Dendritic cell treated with granulocyte-macrophage colony-stimulating factor and Interleukin-4, amounts not matched to agents 40 ng/mL and 50 ng/mL, for 4 days (primary cell): ENCODE data around the gene TMEM186.
"Not testable (repeated sequence)": the region's sequence is repeated elsewhere in the genome, so short reads cannot be mapped to it uniquely, and the experiment has no call there.

Experiments
- H3K27ac Mint-ChIP-seq: one replicate; pipeline ENCODE4 v1.8.0; 2022; ENCODE audit warnings: mild to moderate bottlenecking, mixed read lengths
- H3K27me3 Mint-ChIP-seq: one replicate; pipeline ENCODE4 v1.8.0; 2022; ENCODE audit warnings: mild to moderate bottlenecking, mixed read lengths
- H3K36me3 Mint-ChIP-seq: one replicate; pipeline ENCODE4 v1.8.0; 2022; ENCODE audit warnings: low read depth, mixed read lengths
- H3K4me1 Mint-ChIP-seq: one replicate; pipeline ENCODE4 v1.8.0; 2022; ENCODE audit warnings: low read depth, mixed read lengths
- H3K4me3 Mint-ChIP-seq: one replicate; pipeline ENCODE4 v1.8.0; 2022; ENCODE audit warnings: mild to moderate bottlenecking, moderate library complexity, mixed read lengths
- H3K9me3 Mint-ChIP-seq: one replicate; pipeline ENCODE4 v1.8.0; 2022; ENCODE audit warnings: mixed read lengths
- intact Hi-C: fragments of 100-400 bp; cut with micrococcal nuclease; formaldehyde crosslinking; loops from one replicate; pipeline ENCODE4 v1.15.0; 2022

TMEM186 gene, protein sequence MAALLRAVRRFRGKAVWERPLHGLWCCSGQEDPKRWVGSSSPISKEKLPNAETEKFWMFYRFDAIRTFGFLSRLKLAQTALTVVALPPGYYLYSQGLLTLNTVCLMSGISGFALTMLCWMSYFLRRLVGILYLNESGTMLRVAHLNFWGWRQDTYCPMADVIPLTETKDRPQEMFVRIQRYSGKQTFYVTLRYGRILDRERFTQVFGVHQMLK

DNA sequence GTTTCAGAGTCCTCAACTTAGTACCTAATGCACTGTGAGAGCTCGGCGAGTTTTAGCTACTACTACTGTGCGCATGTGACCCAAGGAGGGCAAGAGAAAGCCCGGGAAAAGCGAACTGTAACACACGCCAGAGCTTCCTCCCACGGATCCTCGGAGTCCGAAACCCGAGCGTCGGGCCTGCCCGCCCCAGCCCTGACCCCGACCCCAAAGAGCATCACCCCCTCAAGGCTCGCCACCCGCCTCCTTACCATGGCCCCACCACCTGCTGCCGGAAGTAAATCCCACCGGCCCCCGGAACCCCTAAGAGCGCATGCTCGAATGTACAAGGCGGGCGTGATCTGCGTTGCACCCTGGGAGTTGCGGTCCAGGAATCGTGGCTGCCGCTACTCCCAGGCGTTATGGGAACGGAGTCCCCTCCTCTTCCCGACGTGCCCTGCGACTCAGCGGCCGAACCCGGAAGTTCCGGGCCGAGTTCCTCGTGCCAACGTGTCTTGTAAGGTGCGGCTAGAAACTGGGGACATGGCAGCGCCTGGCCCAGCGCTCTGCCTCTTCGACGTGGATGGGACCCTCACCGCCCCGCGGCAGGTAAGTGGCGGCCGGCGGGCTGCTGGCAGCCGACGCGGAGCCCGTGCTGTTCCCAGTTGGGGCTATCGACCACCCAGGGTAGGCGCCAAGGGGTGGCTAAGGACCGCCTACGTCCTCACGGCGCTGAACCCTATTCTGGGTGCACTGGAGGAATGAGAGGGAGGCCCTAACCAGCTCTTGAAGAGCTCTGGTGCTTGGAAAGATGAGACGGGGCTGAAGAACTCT is at the start of gene TMEM186, which contains the start of gene PMM2:
TSS of gene TMEM186 (minus strand) at position 276 of the 810 bp plus-strand sequence. CDS start at position 251, 25 bp downstream.
TSS of gene PMM2 (plus strand) at position 476 of the 810 bp plus-strand sequence. CDS start at position 520, 44 bp downstream.
- no peaks in the 10 kb centered on the region for H3K9me3 Mint-ChIP-seq
- H3K4me1 Mint-ChIP-seq = peaks cover 34% of the 10 kb centered on the region
- H3K27ac Mint-ChIP-seq = peak within 1 kb of the TSS; percentile 96
- H3K27me3 Mint-ChIP-seq = no peaks in the 10 kb centered on the region
- intact Hi-C loops = loop anchor here (1.0 to 2.0 kb wide), 2 partner anchors 72 to 123 kb away; partner anchors contain the start of genes ABAT and CARHSP1
- H3K4me3 Mint-ChIP-seq = peak within 1 kb of the TSS; percentile 92
- H3K36me3 Mint-ChIP-seq = peaks cover 49% of the 10 kb centered on the region

DNA sequence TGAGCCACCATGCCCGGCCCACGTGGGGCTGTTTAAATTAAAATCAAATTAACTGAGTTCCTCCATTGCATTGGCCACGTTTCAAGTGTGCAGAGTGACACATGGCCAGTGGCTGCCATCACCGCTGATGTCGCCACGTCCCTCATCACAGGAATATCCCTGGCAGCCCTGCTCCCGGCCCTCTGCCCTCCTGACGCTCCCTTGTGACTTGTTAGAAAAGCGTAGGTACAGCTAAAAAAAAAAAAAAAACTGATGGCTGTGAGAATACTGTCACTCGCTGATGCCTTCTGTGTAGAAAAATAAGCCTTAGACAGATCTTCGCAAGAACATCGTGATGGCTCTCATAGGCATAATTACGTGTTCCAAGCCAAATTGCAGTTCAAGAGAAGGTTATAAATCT is 49.7 kb upstream of the TMEM186 start:
- H3K4me1 Mint-ChIP-seq = peaks cover 47% of the 10 kb centered on the region
- H3K4me3 Mint-ChIP-seq = no peak overlapping the region
- H3K9me3 Mint-ChIP-seq = no peaks in the 10 kb centered on the region
- H3K27ac Mint-ChIP-seq = no peak overlapping the region
- no peaks in the 10 kb centered on the region for H3K27me3 Mint-ChIP-seq
- peaks cover 90% of the 10 kb centered on the region for H3K36me3 Mint-ChIP-seq
- intact Hi-C loops = no loop called here

DNA sequence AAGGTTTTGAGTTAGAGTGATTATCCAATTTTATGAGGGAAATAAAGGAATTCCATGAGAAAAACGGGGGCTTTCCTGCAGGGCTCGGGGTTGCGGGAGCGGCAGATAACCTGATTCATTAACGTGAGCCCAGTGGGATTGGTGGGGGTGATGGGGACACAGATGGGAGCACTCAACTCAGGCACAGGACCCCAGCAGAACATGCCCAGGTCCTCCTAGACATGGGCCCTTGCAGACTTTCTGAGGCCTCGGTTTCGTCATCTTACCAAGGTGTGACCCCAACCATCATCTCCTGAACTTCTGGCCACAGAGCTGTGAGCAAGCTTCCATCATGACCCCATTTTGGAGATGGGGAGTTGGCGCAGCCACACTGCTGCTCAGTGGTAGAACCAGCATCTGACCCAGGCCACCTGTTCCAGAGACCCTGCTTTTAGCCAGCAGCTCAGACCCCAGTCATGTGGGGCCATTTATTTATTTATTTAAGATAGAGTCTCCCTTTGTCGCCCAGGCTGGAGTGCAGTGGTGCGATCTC is 49.0 kb upstream of the TMEM186 start:
- no peaks in the 10 kb centered on the region for H3K9me3 Mint-ChIP-seq
- H3K36me3 Mint-ChIP-seq = peaks cover 87% of the 10 kb centered on the region
- peaks cover 54% of the 10 kb centered on the region for H3K4me1 Mint-ChIP-seq
- H3K27me3 Mint-ChIP-seq = no peaks in the 10 kb centered on the region
- intact Hi-C loops = no loop called here
- no peak overlapping the region for H3K27ac Mint-ChIP-seq
- H3K4me3 Mint-ChIP-seq = no peak overlapping the region

DNA sequence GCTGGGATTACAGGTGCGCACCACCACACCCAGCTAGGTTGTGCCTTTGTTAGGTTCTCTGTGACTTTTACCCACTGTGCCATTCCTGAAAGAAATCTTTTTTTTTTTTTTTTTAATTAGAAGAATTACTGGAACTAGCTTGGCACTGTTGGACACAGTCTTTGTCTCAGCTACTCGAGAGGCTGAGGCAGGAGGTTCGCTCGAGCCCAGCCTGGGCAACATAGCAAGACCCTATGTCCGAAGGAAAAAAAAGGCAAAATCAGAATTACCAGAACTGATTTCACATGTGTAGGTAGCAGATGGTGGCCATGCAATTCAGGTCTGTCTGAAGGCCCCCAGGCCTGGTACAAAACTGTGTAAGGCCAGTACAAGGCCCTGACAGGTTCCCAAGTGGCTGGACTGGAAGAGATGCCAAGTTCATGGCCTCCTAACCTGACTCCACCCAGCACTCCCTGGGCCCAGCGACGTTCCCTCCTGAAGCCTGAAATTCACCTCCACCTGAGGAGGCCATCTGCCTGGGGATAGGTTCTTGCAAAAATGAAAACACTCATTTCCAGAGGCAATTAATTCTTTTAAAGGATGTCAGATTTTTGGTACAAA is 48.4 kb upstream of the TMEM186 start:
- Mint-ChIP-seq H3K36me3 (peaks cover 83% of the 10 kb centered on the region), H3K9me3 (no peaks in the 10 kb centered on the region), H3K4me1 (peaks cover 53% of the 10 kb centered on the region), H3K4me3 (no peak overlapping the region), H3K27ac (no peak overlapping the region), H3K27me3 (no peaks in the 10 kb centered on the region)
- intact Hi-C loops = no loop called here

DNA sequence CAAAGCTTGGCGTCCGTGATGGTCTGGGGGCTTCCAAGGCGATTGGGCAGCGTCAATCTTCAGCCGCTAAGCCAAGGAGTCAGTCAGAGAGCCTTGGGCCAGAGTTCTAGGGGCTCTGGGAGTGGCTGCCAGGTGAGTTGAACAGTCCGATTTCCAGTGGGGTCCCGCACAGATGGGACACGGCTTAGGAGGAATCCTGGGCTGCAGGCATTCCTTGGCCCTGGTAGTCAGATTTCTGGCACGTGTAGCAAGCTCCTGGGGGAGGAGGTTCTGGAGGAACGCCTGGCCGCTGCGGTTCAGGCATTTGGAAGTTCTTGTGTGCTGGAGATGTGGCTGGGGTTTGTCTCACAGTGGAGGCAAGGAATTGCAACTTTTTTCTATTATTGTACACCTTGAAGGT is 45.9 kb upstream of the TMEM186 start:
- H3K9me3 Mint-ChIP-seq, H3K27me3 Mint-ChIP-seq, intact Hi-C loops, H3K27ac Mint-ChIP-seq, H3K4me3 Mint-ChIP-seq: not testable (repeated sequence)
- peaks cover 32% of the 10 kb centered on the region for H3K4me1 Mint-ChIP-seq
- H3K36me3 Mint-ChIP-seq = peaks cover 58% of the 10 kb centered on the region

DNA sequence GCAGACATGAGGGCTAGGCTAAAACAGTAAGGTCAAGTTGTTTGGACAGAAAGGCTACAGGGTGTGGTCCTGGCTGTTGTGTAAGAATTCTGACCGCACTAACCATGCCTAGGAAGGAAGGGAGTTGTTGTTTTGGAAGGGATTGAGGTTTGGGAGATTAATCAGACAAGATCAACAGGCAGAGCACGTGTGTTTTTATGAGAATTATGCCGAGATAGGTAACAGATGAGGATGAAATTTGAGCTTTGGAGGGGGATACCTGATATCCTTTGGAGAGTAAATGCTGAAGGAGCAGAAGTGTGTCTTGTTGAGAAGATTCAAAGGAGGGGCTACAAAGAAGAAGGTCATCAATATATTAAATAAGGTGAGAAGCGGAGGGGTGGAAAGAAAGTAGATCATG is 44.6 kb upstream of the TMEM186 start:
- H3K27ac Mint-ChIP-seq, H3K27me3 Mint-ChIP-seq, H3K4me3 Mint-ChIP-seq: not testable (repeated sequence)

DNA sequence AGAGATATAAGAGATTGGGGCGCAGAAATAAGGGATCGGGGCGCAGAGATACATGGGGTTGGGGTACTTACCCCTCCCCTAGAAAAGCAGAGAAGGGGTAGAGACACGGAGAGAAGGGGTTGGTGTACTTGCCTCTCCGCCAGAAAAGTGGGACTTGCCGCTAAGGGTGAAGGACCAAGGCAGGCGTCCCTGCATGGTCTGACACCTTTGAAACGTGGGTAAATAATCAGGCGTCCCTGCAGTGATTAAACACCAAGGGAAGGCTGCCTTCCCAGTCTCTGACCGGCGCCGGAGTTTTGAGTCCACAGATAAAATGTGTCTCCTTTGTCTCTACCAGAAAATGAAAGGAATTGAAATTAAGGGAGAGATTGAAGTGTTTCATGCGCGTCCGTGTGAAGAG is 40.2 kb upstream of the TMEM186 start:
- H3K9me3 Mint-ChIP-seq, H3K27me3 Mint-ChIP-seq, H3K4me3 Mint-ChIP-seq, intact Hi-C loops, H3K27ac Mint-ChIP-seq: not testable (repeated sequence)
- Mint-ChIP-seq H3K36me3 (peaks cover 19% of the 10 kb centered on the region), H3K4me1 (peaks cover 28% of the 10 kb centered on the region)

More for the DNA sequence above, 44.6 kb upstream of the TMEM186 start:
- intact Hi-C loops, H3K9me3 Mint-ChIP-seq: not testable (repeated sequence)
- peaks cover 45% of the 10 kb centered on the region for H3K36me3 Mint-ChIP-seq
- peaks cover 32% of the 10 kb centered on the region for H3K4me1 Mint-ChIP-seq

DNA sequence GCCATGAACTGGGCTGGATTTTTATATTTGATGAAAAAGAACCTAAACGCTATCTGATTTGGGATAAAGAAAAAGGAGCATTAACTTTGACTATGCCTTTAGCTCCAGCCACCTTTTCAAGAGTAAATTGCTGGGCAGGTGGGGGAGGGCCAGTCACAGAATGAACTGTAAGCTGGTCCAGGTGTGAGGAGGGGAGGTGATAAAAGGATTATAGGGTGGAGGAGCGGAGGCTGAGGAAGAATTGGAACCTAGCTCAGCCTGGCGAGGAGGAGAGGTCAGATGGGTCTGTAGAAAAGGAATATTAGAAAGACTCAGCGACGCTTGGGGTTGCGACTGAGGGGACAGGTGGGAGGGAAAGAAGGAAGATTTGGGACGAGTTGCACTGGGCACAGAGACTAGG is 39.4 kb upstream of the TMEM186 start:
- H3K9me3 Mint-ChIP-seq, H3K4me3 Mint-ChIP-seq, H3K27me3 Mint-ChIP-seq, H3K27ac Mint-ChIP-seq, intact Hi-C loops: not testable (repeated sequence)
- peaks cover 19% of the 10 kb centered on the region for H3K36me3 Mint-ChIP-seq
- peaks cover 27% of the 10 kb centered on the region for H3K4me1 Mint-ChIP-seq

DNA sequence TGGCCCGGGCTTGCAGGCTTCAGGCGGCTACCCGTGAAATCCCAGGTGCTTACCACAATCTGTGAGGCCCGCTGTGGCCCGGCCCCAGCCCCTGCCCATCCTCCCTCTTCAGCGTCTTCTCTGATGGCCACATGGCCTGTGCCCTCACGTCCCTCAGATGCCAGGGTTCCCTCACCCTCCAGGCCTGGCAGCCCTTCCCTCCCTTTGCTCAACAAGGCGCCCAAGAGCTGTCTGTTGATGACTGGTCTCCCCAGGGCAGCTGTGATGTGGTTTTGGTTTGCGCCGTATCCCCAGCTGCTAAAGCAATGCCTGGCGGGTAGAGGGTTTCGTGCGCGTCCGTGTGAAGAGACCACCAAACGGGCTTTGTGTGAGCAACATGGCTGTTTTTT is 35.3 kb upstream of the TMEM186 start:
- H3K36me3 Mint-ChIP-seq = peaks cover 58% of the 10 kb centered on the region
- H3K4me3 Mint-ChIP-seq = no peak overlapping the region
- peaks cover 32% of the 10 kb centered on the region for H3K4me1 Mint-ChIP-seq
- intact Hi-C loops = no loop called here
- peak overlapping the region; percentile 41 for H3K27ac Mint-ChIP-seq
- H3K27me3 Mint-ChIP-seq = no peaks in the 10 kb centered on the region
- no peaks in the 10 kb centered on the region for H3K9me3 Mint-ChIP-seq

DNA sequence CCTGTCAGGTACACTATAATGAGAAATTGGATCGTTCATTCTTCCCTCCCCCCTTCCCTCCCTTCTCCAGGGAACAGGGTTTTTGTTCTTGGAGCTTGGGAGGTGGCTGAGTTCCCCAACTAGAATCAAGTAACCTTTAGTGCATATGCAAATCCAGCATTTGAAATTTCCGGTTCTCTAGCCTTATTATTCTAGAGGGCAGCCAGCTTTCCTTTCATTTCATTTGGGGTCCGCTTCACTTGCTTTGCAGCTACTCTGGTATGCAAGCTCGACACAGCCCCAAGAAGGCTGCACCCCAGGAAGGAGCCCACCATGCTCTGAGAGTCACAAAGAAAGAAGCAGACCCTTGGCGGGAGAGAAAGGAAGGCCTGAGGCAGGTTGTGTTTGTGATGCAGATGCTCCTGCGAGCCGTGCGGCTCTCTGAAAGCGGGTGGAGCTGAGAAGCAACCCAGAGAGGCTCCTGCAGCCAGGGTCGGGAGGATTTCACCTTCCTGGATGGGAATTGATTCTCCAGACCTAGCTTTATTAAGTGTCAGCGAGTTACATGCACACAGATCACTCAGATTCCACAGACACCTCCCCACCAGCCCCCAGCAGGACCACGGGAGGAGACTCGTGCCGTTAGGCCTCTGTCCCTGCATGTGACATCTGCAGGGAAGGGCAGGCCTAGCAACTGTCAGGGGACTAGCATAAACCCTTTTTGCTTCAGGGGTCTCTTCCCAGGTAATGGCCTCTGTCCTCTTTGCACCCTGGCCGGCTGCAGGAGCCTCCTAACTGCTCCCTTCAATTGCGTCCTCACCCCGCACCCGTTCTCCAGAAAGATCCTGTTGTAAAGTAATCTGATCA is 34.7 kb upstream of the TMEM186 start:
- no peak overlapping the region for H3K4me3 Mint-ChIP-seq
- H3K4me1 Mint-ChIP-seq = peaks cover 32% of the 10 kb centered on the region
- H3K9me3 Mint-ChIP-seq = no peaks in the 10 kb centered on the region
- peaks cover 60% of the 10 kb centered on the region for H3K36me3 Mint-ChIP-seq
- intact Hi-C loops = no loop called here
- no peaks in the 10 kb centered on the region for H3K27me3 Mint-ChIP-seq
- H3K27ac Mint-ChIP-seq = peak overlapping the region; percentile 41

DNA sequence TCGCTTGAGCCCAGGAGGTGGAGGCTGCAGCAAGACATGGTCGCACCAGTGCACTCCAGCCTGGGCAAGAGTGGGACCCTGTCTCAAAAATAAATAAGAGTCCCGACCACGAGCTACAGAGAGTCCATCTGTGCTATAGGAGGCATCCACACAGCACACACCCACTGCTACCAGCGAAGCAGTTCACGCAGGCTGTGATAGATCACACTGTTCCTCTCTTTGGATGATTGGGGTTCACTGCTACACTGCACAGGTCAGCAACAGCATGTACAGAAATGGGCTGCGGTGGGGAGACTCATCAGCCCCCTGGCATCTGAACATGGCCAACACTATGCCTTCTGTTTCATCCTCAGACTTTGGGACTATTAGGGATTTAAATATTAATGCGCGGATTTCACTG is 34.0 kb upstream of the TMEM186 start:
- H3K4me1 Mint-ChIP-seq = peaks cover 32% of the 10 kb centered on the region
- no peak overlapping the region for H3K4me3 Mint-ChIP-seq
- intact Hi-C loops = no loop called here
- H3K27me3 Mint-ChIP-seq = no peaks in the 10 kb centered on the region
- no peaks in the 10 kb centered on the region for H3K9me3 Mint-ChIP-seq
- H3K27ac Mint-ChIP-seq = no peak overlapping the region
- peaks cover 67% of the 10 kb centered on the region for H3K36me3 Mint-ChIP-seq

DNA sequence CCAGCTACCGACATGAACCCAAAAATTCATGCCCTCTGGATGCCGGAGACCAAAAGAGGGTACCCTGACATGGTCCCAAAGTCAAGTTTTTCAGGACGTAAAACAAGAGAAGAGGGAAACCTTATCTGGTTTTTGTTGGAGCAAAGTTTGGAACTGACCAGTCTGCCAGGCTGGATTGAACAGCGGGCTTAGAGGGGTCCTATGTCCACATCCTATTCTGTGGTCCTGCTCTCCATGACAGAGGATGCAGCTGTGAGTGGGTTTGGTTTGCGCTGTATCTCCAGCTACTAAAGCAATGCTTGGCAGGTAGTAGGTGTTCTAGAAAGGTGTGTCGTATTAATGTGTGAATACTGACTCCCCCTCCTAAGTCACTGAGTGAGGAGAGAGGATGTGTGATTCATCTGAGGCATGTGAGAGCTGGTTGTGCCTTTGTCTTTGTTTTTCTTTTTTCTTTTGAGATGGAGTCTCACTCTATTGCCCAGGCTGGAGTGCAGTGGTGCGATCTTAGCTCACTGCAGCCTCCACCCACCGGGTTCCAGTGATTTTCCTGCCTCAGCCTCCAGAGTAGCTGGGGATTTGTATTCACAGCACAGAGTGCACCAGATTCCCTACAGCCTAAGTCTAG is 31.2 kb upstream of the TMEM186 start:
- intact Hi-C loops = no loop called here
- Mint-ChIP-seq H3K36me3 (peaks cover 69% of the 10 kb centered on the region), H3K9me3 (no peaks in the 10 kb centered on the region), H3K27ac (no peak overlapping the region), H3K27me3 (no peaks in the 10 kb centered on the region), H3K4me1 (peaks cover 27% of the 10 kb centered on the region), H3K4me3 (no peak overlapping the region)

DNA sequence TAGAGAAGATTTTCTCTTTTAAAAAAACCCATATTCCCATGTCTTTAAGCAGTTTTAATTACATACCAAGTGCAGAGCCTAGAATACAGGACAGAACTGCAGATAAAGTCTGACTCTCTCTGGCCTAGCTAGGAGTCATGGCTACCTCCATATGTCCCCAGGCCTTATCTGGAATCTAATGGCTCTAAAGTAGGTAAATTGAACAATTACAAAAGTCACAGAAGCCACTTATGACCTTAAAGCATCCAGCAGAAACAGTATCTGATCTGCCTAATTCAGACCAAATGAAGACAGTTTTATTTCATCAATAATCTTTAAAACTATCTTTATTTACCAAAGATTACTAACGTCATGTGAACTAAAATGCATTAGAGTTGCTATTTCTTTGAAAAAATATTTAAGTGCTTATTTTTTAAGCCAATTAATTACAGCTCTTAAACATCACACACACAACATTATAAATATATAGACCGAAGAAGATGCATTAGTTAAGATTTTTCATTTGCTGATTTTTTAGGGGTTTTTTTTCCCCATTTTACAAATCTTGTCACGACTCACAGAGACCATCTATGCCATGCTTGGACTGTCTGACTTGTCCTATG is 28.9 kb upstream of the TMEM186 start:
- H3K4me1 Mint-ChIP-seq = peaks cover 13% of the 10 kb centered on the region
- peaks cover 66% of the 10 kb centered on the region for H3K36me3 Mint-ChIP-seq
- H3K27ac Mint-ChIP-seq = no peak overlapping the region
- H3K4me3 Mint-ChIP-seq = no peak overlapping the region
- H3K27me3 Mint-ChIP-seq = no peaks in the 10 kb centered on the region
- intact Hi-C loops = no loop called here
- no peaks in the 10 kb centered on the region for H3K9me3 Mint-ChIP-seq
